ENCODE results near the gene THSD7B.
"Not testable (repeated sequence)": the region's sequence is repeated elsewhere in the genome, so short reads cannot be mapped to it uniquely, and the experiment has no call there.

THSD7B gene

DNA sequence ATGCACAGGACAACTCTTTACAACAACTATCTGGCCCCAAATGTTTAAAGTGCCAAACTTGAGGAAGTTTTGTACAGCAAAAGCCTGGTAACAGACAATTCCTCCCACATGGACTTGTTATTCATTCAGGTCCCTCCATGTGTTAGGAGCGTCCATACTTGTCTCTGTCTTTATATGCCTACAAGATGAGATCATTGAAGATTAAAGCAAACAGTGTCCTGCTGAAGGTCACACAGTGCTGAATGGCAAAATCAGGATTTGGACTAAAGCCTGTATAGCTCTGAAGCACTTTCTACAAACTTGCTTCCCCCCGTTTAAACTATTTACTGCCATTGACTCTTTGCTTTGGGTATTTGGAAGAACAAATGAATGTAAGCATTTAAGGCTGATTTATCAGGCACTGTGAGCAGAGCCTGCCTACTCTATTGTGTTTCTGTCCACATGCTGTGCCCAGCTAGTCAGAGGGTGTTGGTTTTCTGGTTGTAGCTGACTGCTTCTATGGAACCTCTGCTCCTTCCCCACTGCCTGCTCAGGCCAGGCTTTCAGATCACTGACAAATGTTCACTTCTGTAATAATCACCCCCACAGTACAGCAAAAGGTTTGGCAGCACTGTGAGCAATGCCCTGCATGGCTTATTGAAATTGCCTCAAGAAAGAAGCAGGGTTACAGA is 274.3 kb downstream of the THSD7B start:
- DNase-seq (ENCODE audit: low read depth): no peak

DNA sequence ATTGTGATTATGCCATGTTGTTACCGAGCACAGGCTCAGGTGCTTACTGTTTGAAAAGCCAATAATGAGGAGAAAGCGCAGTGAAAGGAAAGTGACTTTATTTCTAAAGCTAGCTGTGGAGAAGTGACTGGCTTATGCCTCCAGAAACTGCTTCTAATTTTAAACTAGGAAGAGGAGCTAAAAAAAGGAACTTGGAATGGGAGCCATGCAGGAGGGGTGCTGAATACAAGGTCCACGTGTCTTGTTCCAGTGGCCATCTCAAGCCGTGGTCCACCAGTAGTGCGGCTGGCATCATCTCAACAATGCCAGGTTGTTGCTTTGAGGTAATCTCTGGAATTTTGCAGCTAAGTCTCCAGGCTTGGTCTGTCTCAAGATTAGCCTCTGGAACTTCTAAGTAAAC is 282.0 kb downstream of the THSD7B start:
- no peak for DNase-seq (ENCODE audit: low read depth)

- DNase-seq (ENCODE audit: low read depth): no peak
These were observed 283.1 kb downstream of the THSD7B start for GRCh38 chr2:137048455-137048854.

GRCh38 chr2:137049518-137049917 is 284.2 kb downstream of the THSD7B start:
- no peak for DNase-seq (ENCODE audit: low read depth)

DNA sequence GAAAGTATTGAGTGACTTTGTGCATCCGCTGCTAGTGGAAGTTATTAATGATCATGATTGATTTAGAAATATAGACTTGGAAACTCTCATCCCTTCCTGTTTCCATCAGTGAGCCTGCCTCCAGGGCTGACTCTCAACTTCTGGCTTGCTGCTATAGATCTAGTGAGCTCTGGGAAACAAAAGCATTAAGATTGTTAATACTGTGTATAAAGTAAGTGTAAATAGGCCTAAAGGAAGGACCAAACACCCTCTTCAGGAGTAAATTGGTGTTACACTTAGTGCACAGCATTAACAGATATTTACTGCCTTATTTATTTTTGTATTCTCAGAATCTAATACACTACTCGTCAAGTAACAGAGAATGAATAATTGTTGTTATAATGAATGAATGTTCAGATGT is 285.6 kb downstream of the THSD7B start:
- no peak for DNase-seq (ENCODE audit: low read depth)

- DNase-seq (ENCODE audit: low read depth): no peak
These were observed 286.5 kb downstream of the THSD7B start for GRCh38 chr2:137051778-137052398.

- DNase-seq (ENCODE audit: low read depth): no peak
These were observed 291.4 kb downstream of the THSD7B start for GRCh38 chr2:137056704-137057103.

- not testable (repeated sequence) for DNase-seq (ENCODE audit: low read depth)
These were observed 310.9 kb downstream of the THSD7B start for GRCh38 chr2:137076111-137076765.

DNA sequence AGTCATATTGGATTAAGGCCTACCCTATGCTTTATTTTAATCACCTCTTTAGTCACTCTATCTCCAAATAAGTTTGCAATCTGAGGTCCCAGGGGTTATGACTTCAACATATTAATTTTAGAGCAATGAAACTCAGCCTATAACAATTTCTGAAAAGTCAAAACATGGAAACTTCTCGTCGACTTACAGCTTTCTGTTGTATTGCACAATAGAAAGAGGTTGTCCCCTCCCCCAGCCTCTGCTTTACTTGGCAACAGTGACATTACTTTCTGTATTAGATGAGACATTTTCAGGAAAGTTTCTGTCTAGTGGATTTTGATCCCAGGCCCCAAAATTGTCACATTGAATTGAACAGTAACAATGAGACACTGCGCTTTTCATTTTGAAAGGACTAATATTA is 326.4 kb downstream of the THSD7B start:
- DNase-seq (ENCODE audit: low read depth): no peak

DNA sequence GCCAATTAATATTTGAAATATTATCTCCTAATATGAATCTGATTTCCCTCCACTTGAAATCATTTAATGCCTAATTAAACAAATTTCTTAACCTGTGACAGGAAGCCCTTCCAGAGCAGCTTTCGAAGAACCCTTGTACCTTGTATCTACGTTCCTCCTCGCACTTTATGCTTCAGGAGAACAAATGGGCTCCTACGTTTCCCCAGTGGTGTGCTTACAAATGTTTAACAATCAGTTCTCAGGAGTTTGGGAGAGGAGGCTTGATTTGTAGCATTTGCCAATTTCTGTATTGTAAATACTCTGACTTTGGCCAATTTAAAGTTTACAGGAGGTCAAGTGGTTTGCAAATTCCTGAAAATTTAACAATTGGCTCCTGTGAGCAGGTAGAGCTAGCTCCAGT is 327.8 kb downstream of the THSD7B start:
- DNase-seq (ENCODE audit: low read depth): no peak

GRCh38 chr2:137096187-137096586 is 330.8 kb downstream of the THSD7B start:
- no peak for DNase-seq (ENCODE audit: low read depth)

DNA sequence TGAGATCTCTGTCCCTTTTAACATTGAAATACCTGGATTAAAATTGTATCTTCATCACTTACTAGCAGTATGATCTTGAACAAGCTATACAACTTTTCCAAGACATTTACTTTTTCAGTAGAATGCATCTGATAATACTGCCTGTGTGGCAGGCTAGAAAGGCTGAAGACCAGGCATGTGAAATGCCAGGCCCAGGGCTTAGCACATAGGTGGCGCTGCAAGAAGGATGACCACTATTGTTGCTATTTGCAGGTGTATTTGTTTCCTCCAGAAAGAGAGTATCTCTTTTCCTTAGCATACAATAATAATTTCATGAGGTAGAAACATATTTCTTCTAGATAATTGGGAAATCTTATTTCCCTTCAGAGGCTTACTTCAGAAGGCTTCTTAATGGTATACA is 331.3 kb downstream of the THSD7B start:
- DNase-seq (ENCODE audit: low read depth): no peak

- DNase-seq (ENCODE audit: low read depth): not testable (repeated sequence)
These were observed 336.5 kb downstream of the THSD7B start for GRCh38 chr2:137101814-137102213.

DNA sequence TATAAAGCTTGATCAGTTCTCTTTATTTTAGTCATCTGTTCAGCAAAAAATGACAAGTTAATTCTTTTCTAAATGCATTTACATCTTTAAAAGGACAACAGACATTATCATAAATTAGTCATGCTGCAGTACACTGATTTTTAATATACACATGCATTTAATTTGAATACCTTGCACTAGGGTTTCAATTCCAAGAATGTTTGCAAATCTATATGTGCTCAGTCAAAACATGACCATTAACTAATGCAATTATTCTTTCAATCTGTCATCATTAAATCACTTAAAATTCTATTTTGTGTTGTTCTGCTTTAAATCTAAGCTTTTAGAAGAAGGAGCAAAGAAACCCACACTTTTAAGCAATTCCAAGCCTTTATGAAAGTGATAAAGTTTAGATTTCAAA is 342.6 kb downstream of the THSD7B start:
- DNase-seq (ENCODE audit: low read depth): no peak

- DNase-seq (ENCODE audit: low read depth): no peak
These were observed 346.6 kb downstream of the THSD7B start for GRCh38 chr2:137111896-137112295.

DNA sequence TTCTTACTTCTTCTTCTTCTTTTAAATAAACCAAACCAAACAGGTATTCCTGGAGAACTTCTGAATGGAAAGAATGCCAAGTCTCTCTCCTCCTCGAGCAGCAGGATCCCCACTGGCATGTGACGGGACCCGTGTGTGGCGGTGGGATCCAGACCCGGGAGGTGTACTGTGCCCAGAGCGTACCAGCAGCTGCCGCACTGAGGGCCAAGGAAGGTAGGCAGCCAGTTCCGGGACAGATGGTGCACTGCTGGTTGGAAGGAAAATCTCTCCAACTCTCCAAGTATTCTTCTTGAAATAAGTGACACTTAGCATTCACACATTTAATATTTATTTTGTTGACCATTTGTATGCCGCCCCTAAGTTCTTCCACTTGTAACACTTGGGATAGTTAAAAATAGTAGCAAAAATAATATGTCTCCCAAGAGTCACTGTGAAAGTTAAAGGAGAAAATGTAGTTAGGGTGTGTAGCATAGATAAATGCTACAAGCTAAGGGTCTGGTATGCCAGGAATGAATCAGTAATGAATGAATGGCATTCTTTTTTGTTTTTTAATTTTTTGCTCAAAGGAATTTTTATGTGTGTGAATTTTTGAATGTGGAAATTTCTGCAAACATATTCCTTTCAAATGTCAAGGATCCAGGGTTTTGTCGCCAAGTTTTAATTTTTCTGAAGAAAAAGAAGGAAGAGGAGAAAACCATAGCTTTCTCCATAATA is 349.9 kb downstream of the THSD7B start:
- DNase-seq (ENCODE audit: low read depth): no peak

DNA sequence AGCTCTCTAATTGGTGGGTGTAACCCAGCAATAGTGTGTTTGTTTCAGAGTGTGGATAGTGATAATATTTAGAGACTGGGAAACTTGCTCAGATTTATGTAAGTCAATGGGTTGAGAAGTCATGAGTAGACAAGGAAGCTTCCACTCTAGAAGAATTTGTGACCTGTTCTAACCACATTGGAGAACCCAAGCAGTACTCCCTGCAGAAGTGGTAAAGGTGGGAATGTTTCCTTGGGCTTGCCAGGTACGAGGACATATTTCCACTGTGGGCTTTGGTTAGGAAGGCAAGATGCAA is 350.4 kb downstream of the THSD7B start:
- DNase-seq (ENCODE audit: low read depth): no peak

- DNase-seq (ENCODE audit: low read depth): peak; percentile 47
These were observed 352.0 kb downstream of the THSD7B start for GRCh38 chr2:137117385-137117784.

DNA sequence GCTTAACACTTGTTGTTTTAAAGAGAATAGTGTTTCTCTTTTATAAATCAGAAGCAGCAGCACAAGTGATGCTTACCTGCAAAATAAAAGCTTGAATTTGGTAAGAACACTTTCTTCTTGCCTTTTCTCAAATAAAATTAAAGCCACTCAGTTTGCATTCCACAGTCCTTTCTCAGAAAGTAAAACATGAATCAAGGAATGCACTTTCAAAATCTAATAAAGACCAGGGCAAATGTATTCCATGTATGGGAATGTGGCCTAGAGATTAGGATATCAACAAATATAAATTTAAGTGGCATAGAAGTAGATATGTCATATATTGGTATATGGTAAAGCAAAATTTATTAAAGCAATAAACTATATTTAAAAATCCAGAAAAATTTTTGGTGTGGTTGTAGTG is 352.8 kb downstream of the THSD7B start:
- peak; percentile 36 for DNase-seq (ENCODE audit: low read depth)

DNA sequence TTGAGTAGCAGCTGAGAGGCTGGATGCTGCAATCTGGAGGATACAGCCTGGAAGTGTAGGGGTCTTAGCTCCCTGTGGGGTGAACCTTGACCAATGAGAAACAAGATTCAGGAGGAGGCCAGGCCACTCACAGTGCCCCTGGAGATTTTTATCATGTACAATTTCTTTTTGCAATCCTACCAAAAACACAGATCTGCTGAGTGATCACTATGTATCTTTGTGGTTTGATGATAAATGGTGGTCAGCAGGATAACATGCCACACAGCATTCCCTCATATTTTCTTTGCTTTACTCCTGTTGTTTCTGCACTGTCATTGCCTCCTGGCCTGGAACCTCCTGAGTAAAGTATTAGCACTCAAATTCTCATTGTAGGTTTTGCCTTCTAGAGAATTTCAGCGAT is 357.9 kb downstream of the THSD7B start:
- DNase-seq (ENCODE audit: low read depth): peak; percentile 26

DNA sequence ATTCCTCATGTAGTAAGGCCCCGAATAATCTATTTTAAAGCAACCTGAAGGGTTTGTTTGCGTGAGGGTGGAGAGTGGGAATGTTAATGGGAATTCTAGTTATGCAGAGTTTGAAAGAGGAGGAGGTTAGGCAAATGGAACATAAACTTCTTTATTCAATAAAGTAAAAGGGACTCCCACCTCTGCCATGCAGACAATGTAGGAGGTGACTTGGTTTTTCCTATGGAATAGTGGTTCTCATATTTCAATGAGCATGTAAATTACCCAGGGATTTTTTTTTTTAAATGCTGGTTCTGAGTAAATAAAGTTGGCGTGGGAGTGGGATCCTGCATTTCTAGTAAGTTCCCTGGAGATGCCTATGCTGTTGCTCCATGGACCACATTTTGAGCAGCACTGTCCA is 367.9 kb downstream of the THSD7B start:
- no peak for DNase-seq (ENCODE audit: low read depth)

GRCh38 chr2:137138263-137138662 is 372.9 kb downstream of the THSD7B start:
- DNase-seq (ENCODE audit: low read depth): no peak

GRCh38 chr2:137151731-137152130 is 386.4 kb downstream of the THSD7B start:
- DNase-seq (ENCODE audit: low read depth): no peak

Measured in HS-5 (cell line).